OCI-LY7 (cell line): ENCODE measurements around the gene CST11.

Source experiments
- EZH2phosphoT487 ChIP-seq: fragments of 200-600 bp; sonication (generic); IDR thresholded peaks from 2 replicates; pipeline ENCODE4 v1.6.1; 2018; ENCODE audit warnings: low read depth, borderline replicate concordance, mild to moderate bottlenecking, mixed run types, antibody characterized with exemption, low read length, moderate library complexity, mixed read lengths
- TF ChIP-seq, protein P1 (sequence below): fragments of 200-600 bp; sonication (generic); conservative IDR thresholded peaks from 2 replicates; pipeline ENCODE4 v1.5.1; 2014; ENCODE audit warnings: mild to moderate bottlenecking, antibody characterized with exemption, low read length, moderate library complexity, mixed read lengths

DNA sequence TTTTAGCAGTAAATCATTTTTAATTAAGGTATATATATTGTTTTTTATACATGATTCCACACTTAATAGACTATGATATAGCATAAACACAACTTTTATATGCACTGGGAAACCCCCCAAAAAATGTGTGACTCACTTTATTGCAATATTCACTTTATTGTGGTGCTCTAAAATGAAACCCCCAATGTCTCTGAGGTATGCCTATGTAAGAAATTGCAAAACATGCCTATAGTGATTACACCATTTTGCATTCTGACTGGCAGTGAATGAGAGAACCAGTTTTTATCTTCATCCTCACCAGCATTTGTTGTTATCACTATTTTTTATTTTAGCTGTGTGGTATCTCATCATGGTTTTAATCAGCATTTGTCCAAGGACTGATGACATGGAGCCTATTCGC, 8.5 kb upstream of the CST11 start:
- TF ChIP-seq, protein P1, sequence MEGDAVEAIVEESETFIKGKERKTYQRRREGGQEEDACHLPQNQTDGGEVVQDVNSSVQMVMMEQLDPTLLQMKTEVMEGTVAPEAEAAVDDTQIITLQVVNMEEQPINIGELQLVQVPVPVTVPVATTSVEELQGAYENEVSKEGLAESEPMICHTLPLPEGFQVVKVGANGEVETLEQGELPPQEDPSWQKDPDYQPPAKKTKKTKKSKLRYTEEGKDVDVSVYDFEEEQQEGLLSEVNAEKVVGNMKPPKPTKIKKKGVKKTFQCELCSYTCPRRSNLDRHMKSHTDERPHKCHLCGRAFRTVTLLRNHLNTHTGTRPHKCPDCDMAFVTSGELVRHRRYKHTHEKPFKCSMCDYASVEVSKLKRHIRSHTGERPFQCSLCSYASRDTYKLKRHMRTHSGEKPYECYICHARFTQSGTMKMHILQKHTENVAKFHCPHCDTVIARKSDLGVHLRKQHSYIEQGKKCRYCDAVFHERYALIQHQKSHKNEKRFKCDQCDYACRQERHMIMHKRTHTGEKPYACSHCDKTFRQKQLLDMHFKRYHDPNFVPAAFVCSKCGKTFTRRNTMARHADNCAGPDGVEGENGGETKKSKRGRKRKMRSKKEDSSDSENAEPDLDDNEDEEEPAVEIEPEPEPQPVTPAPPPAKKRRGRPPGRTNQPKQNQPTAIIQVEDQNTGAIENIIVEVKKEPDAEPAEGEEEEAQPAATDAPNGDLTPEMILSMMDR: no peak
- TF ChIP-seq EZH2phosphoT487: no peak
